Glomerular visceral epithelial cell (primary cell): ENCODE results near the gene LDHD.

Experiments
- DNase-seq: peaks from one replicate; pipeline ENCODE4 v3.0.0-alpha.2; 2016; ENCODE audit errors: extremely low spot score

The LDHD gene

DNA sequence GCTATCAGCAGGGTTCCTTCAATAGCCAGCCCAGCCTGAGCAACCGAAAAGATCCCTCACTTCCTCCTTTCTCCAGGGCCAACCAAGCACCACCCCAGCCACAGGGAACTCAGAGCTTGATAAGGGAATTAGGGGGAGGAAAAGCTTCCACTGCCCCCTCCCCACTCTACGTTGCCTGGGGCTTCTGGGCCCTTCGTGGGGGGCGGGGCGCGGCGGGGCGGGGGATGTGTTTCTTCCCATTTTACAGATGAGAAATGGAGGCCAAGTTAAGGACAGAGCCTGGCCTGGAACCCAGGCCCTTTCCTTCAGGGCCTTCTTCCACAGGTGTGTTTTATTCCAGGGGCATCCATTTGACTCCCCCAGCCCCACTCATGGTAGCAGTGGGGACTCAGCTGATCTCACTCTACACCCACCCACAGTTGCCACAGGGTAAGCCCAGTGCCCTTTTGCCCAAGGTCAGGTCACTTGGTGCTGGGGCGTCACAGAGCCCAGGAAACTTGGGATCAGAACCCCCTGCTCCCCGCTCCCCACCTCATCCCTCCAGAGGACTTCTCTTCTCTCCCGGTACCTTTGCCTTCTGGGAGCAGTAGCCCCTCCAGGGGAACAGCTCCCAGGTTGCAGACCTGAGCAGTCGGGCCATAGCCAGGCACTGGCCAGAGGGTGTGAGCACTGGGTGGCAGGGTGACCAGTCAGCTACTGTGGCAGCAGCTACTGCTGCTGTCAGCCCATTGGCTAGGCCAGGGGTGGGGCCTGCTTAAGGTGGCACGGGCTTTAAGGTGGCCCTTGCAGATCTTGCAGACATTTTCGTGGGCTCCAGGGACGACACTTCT lies at the start of gene LDHD:
TSS of gene LDHD (minus strand) at position 700 of the 830 bp plus-strand sequence. CDS start at position 640, 60 bp downstream.
- peak; percentile 37 for DNase-seq

- DNase-seq, result no peak
Measured at GRCh38 chr16:75160386-75160785, 43.8 kb upstream of the LDHD start.

- DNase-seq, result no peak
Measured at GRCh38 chr16:75152635-75153034, 36.1 kb upstream of the LDHD start.

GRCh38 chr16:75151798-75152197 lies 35.2 kb upstream of the LDHD start:
- DNase-seq, result no peak

DNA sequence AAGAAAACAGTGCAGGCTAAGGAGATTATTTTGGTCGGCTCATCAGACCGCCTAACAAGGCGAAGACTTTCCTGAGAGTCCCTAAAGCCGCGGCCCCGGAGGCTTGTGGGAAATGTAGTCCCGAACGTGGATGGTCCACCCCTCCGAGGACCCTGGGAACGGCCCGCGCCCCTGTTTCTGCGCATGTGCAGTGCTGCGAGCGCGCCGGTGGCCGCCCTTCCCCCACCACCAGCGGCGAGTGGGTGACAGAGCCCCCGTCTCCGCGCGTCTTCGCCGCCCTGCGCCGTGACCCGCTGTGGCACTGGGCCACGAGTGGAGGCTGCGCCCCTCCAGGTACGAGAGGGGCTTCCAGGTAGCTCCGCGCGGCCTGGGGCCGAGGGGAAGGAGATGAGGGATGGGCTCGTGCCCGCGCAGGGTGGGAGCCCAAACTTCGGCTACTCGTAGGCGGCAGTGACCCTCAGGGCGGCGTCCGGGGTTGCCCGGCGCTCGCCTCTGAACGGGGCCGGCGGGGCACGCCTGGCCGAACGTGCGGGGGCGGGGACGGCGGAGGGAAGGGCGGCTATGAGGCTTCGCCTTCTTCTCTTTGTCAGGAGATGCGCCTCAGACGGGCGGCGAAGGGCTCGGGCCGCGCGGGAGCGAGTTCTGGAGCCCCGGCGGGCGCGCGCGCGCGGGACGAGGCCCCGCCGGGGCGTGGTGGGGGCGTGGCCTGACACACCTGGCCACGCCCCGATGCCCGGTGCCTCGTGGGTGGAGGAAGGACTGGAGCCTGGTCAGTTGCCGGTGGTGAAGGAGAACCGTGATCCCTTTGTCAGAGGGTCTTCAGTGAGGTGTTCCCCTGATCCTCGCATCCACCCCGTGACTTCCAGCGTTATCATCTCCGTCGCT lies 32.0 kb upstream of the LDHD start, which contains the start of gene ZFP1:
TSS of gene ZFP1 (plus strand) at position 214 of the 885 bp plus-strand sequence. CDS start 4,428 bp downstream, outside the sequence.
- peak; percentile 89 for DNase-seq

GRCh38 chr16:75147968-75148310 lies 31.4 kb upstream of the LDHD start:
- no peak for DNase-seq

- DNase-seq, result no peak
Measured at GRCh38 chr16:75143941-75144340, 27.4 kb upstream of the LDHD start.

DNA sequence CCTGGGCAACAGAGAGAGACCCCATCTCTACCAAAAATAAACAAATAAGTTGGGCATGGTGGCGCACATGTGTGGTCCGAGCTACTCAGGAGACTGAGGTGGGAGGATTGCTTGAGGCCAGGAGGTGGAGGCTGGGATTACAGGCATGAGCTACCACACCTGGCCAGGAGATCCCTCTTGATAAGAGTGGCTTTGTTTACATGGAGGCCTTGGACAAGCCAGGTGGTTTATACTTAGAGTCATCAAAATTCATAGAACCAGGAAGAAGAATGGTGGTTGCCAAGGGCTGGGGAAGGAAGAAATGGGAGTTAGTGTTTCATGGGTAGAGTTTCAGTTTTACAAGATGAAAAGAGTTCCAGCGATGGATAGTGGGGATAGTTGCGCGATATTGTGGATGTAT lies 22.9 kb upstream of the LDHD start:
- DNase-seq, result no peak

DNA sequence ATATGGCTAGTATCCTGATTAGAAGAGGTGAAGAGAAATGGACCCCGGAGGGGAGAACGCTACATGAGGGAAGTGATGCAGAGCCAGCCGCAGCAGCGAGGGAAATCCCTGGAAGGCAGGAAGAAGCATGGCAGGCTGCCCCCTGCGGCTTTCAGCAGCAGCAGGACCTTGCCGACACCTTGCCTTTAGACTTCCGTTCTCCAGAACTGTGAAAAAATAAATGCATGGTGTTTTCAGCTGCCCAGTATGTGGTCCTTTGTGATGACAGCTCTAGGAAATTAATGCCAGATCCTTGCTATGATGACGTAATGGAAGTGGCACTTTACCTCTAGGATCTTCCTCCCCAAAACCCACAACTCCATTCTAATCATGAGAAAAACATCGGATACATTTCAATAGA lies 22.1 kb upstream of the LDHD start:
- DNase-seq, result no peak

- no peak for DNase-seq
Measured at GRCh38 chr16:75138233-75138632, 21.7 kb upstream of the LDHD start.

DNA sequence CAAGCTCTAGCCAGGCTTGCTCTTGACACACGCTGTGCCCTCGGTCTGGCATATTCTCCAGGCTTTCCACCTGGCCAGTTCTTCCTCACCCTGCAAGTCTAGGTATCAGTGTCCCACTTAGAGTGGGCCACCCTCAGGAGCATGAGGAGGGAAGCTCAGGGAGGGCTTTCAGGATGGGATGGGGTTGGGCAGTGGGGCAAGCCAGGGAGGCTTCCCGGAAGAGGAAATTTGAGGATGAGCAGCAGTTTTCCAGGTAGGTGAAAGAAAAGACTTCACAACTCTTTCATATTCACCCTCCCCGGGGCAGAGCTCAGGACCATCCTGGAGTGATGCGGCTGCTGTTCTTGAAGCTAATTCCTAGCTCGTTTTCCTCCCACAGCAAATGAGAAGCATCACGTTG lies 14.5 kb upstream of the LDHD start:
- DNase-seq, result no peak

- DNase-seq, result no peak
Measured at GRCh38 chr16:75130150-75130771, 13.7 kb upstream of the LDHD start.

DNA sequence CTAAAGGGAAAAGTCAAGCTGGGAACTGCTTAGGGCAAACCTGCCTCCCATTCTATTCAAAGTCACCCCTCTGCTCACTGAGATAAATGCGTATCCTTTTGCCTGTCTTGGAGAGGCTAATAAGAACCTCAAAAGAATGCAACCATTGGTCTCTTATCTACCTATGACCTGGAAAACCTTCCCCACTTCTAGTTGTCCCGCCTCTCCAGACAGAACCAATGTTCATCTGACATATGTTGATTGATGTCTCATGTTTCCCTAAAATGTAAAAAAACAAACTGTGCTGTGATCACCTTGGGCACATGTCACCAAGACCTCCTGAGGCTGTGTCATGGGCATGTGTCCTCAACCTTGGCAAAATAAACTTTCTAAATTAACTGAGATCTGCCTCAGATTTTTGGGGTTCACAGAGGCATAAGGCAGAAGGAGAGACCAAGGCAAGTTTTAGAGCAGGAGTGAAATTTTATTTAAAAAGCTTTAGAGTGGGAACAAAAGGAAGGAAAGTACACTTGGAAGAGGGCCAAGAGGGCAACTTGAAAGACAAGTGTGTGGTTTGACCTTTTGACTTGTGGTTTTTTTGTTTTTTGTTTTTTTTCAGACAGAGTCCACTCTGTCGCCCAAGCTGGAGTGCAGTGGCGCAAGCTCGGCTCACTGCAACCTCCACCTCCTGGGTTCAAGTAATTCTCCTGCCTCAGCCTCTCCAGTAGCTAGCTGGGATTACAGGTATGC lies 13.0 kb upstream of the LDHD start:
- DNase-seq, result peak; percentile 30

GRCh38 chr16:75127713-75128415 lies 11.3 kb upstream of the LDHD start:
- DNase-seq, result no peak

- no peak for DNase-seq
Measured at GRCh38 chr16:75122609-75123008, 6.0 kb upstream of the LDHD start.

DNA sequence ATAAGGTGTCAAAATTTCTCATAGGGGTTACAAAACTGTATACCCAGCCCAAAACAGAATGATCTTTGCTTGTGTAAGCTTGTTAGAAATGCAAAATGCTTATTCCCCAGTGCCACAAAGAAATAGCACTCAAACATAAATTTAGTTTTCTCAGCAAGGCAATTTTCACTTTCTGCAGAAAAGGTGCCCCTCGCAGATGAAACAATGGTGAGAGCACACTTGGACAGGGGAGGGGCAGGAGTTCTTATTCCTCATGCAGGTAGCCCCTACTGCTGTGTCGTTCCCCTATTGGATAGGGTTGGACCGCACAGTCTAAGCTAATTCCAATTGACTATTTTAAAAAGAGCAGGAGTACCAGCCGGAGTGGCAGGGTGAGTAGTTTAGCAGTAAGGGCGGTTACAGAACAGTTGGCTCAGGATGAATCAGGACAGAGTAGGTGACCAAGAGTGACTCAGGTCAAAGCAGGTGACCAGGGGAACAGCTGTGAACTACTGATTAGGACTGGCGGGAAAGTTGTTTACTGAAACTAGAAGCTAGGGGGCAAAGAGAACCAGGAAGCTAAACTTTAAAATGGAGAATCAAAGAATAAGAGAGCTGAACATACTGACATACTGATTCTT lies 5.5 kb upstream of the LDHD start:
- no peak for DNase-seq

GRCh38 chr16:75120253-75120652 lies 3.7 kb upstream of the LDHD start:
- DNase-seq, result no peak

- no peak for DNase-seq
Measured at GRCh38 chr16:75118943-75119539, 2.5 kb upstream of the LDHD start.

- no peak for DNase-seq
Measured at GRCh38 chr16:75116911-75117245, 298 bp upstream of the LDHD start.
